Muscle layer of colon (tissue), 2 donors: ENCODE measurements around the gene TMEM179B.
"Not testable (repeated sequence)": the region's sequence is repeated elsewhere in the genome, so short reads cannot be mapped to it uniquely, and the experiment has no call there.

ENCODE experiments used
- H3K27ac ChIP-seq: one replicate; pipeline ENCODE4 v1.7.0; 2013; ENCODE audit warnings: low read depth, mild to moderate bottlenecking, low read length, moderate library complexity
- H3K27me3 ChIP-seq, 2 donors: one replicate each; pipeline ENCODE4 v1.7.0; 2013; ENCODE audit warnings: low read length in 2 of 2, mild to moderate bottlenecking in 2 of 2; ENCODE audit not compliant: insufficient read depth in 2 of 2, control insufficient read depth in 1 of 2
- H3K36me3 ChIP-seq: one replicate; pipeline ENCODE4 v1.7.0; 2013; ENCODE audit warnings: mild to moderate bottlenecking, low read length; ENCODE audit not compliant: insufficient read depth
- H3K4me1 ChIP-seq: one replicate; pipeline ENCODE4 v1.7.0; 2013; ENCODE audit warnings: mild to moderate bottlenecking, low read length; ENCODE audit not compliant: insufficient read depth
- H3K4me3 ChIP-seq, 2 donors: one replicate each; pipeline ENCODE4 v1.7.0; 2013; ENCODE audit warnings: low read length in 2 of 2, low read depth in 1 of 2, mild to moderate bottlenecking in 1 of 2, moderate library complexity in 1 of 2
- H3K9ac ChIP-seq: one replicate; pipeline ENCODE4 v1.7.0; 2013; ENCODE audit warnings: low read length
- H3K9me3 ChIP-seq: one replicate; pipeline ENCODE4 v1.7.0; 2013; ENCODE audit warnings: mild to moderate bottlenecking, low read length
- donor health status: abdominal sarcoma.
- donor health status: Adenocarcinoma of cecum.

Gene TMEM179B, protein sequence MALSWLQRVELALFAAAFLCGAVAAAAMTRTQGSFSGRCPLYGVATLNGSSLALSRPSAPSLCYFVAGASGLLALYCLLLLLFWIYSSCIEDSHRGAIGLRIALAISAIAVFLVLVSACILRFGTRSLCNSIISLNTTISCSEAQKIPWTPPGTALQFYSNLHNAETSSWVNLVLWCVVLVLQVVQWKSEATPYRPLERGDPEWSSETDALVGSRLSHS

DNA sequence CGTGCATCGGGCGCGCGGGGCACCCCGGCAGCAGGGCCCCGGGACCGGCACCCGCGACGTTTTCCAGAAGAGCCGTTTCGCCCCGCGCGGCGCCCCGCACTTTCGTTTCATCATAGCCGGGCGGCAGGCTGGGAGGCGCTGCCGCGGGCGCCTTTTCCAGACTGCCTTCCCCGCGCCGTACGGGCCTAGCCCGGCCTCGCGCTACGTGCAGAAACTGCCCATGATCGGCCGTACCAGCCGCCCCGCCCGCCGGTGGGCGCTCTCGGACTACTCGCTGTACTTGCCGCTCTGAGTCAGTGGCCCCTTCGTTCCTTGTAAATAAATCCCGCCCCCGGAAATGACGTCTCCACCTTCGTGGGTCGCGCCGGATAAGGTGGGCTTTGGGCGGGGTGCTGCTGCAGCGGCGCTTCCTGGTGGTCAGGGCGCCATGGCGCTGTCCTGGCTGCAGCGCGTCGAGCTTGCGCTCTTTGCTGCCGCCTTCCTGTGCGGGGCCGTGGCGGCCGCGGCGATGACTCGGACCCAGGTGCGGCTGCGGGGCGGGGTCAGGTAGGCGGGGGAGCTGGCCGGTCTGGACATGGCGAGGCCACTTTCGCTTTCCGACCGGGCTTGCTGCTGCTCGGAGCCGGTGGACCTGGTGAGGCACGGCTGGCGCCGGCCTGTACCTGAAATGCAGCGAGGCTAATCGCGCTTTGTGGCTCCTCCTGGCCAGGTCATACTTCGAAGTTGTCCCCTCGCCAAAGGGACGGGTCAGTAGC lies at the start of gene TMEM179B:
Gene TMEM179B, plus strand, starts transcription at position 398 of the 755 bp plus-strand sequence. Its CDS starts 30 bp downstream, at position 428.
- H3K27me3 ChIP-seq, result no peaks in the 10 kb centered on the region
- H3K9me3 ChIP-seq, result no peaks in the 10 kb centered on the region
- peaks cover 33% of the 10 kb centered on the region for H3K36me3 ChIP-seq

DNA sequence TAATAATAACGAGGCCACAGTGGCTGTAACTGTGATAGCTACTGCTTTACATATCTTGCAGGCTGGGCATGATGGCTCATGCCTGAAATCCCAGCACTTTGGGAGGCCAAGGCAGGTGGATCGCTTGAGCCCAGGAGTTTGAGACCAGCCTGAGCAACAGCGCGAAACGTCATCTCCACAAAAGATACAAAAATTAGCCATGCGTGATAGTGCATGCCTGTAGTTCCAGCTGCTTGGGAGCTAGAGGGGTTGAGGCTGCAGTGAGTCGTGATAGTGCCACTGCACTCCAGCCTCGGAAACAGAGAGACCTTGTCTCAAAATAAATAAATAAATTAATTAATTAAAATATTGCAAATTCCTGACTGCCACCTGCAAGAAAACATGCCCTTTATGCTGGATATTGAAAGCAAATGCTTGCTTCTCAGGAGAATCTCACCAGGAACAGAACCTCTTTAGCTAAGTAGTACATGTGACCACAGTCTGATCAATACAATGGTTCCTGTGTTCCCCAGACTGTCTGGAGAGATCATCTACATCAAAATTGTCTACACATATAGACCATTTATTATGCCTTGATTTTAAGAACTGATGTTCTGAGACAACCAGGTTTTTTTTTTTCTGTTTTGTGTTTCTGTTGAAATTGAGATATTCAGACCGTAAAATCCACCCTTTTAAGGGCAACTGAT lies 39.6 kb upstream of the TMEM179B start:
- Histone ChIP-seq H3K4me3 (no peak overlapping the region), H3K9ac (no peak overlapping the region), H3K27ac (no peak overlapping the region)

More for the DNA sequence above, at the start of gene TMEM179B:
- peak within 1 kb of the TSS; percentile 87 for H3K27ac ChIP-seq
- H3K9ac ChIP-seq, result peak within 1 kb of the TSS; percentile 97
- H3K4me3 ChIP-seq, result peak within 1 kb of the TSS; percentile 69 to 100
- H3K4me1 ChIP-seq, result peaks cover 27% of the 10 kb centered on the region

DNA sequence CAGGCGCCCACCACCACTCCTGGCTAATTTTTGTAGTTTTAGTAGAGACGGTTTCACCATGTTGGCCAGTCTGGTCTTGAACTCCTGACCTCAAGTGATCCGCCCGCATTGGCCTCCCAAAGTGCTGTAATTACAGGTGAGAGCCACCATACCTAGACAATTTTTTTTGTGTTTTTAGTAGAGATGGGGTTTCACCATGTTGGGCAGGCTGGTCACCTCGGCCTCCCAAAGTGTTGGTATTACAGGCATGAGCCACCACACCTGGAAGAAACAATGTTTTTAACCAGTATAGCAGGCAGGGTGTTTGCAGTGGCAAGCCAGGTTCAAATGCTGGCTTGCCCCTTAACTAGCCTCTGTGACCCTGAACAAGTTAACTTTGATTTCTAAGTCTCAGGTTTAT lies 37.3 kb upstream of the TMEM179B start:
- not testable (repeated sequence) for H3K9me3 ChIP-seq, H3K9ac ChIP-seq, H3K27me3 ChIP-seq, H3K27ac ChIP-seq, H3K4me3 ChIP-seq
- Histone ChIP-seq H3K4me1 (peaks cover 18% of the 10 kb centered on the region), H3K36me3 (peaks cover 21% of the 10 kb centered on the region)

More for the DNA sequence above, 39.6 kb upstream of the TMEM179B start:
- Histone ChIP-seq H3K36me3 (peaks cover 14% of the 10 kb centered on the region), H3K4me1 (peaks cover 8% of the 10 kb centered on the region), H3K9me3 (no peaks in the 10 kb centered on the region), H3K27me3 (no peaks in the 10 kb centered on the region)

DNA sequence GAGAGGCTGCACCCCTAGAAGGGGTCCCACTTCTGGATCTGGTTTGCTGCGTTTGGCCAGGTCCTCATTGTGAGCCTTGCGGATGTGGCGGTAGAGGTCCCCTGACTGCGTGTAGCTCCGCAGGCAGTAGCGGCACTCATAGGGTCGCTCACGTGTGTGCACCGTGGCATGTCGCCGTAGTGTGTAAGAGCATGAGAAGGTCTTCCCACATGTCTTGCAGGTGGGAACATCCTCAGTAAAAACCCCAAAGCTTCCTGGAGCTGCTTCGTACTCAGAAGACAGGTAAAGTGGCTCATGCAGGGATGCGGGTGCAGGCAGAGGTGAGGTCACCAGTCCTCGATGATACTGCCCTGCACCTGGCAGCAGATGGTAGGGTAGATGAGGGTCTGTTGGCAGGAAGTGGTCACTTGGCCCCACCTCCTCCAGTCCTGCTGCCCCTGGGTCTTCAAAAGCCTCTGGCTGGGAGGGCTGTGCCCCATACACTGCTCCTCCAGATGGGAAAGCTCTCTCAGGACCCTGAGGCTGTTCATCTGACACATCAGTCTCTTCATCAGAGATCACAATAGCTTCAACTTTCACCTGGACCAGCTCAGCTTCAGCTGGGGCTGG lies 34.9 kb upstream of the TMEM179B start:
- no peak overlapping the region for H3K9ac ChIP-seq
- peaks cover 18% of the 10 kb centered on the region for H3K4me1 ChIP-seq
- H3K4me3 ChIP-seq, result no peak overlapping the region
- H3K9me3 ChIP-seq, result no peaks in the 10 kb centered on the region
- no peaks in the 10 kb centered on the region for H3K27me3 ChIP-seq
- peaks cover 21% of the 10 kb centered on the region for H3K36me3 ChIP-seq
- H3K27ac ChIP-seq, result no peak overlapping the region

DNA sequence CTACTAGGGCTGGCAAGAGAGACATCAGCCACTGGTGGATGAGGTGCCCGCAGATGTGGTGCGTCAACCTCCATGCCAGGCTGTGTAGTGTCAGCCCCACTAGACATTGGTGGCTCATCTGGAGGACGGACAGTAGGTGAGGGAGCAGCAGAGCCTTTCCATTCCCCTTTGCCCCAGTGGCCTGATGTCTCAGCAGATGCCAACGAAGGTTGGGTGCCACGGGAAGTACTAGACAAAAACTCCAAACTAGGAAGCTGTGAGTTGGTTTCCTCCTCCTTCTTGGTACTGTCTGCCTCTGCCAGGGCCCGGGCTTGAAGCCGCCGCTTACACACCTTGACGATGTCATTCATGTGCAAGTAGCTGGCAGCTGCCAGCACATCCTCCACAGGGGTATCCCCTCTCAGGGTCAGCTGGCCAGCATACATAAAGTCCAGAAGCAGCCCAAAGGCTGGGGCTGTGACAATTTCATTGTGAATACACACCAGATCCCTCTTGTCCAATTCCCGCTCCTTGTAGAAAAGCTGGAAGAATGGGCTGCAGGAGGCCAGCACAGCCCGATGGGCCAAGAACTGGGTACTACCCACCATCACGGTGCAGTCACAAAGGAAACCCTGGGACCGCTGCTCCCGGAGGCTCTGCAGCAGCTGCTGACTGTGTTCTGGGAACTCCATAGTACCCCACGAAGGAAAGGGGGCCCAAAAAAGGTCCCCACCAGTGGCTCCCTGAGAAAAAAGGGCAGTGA lies 34.0 kb upstream of the TMEM179B start:
- Histone ChIP-seq H3K9ac (no peak overlapping the region), H3K4me3 (peak overlapping the region; percentile 78 to 92), H3K4me1 (peaks cover 18% of the 10 kb centered on the region), H3K27me3 (no peaks in the 10 kb centered on the region), H3K36me3 (peaks cover 21% of the 10 kb centered on the region), H3K9me3 (no peaks in the 10 kb centered on the region), H3K27ac (peak overlapping the region; percentile 94)

DNA sequence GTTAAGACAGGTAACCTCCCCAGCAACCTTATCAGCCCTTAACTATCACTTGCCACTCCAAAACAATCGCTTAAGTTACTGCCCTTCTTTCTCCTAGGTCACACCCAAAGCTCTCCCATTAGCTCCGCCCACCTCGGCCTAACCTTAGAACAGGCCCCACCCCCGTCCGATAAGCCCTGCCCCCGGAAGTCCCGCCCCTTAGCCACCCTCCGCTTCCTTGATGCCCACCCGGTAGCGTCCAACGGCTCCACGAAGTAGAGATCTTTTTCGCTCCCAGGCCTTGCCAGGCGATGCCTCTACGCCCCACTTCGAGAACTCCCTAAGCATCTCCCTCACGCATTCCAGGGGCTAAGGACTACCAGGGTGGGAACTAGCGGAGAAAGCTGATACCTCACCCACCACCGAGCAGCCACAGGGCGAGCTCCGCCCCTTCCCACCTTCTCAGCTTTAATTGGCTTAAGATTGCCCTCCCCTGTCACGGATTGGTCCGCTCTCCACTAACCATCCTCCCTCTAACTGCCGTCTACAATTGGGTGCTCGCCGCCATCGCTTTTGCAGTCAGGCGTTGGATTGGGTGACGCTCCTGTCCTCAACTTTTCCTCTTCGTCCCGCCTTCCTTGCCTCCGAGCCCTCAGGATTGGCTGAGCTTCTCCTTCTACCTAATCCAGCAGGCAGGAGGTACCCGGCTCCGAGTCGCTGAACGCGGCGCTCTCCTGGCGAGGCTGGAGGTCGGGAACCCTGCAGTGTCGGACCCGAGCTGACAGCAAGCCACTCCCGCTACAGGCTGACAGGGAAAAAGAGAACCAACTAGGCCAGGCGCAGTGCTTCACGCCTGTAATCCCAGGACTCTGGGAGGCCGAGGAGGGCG lies 33.2 kb upstream of the TMEM179B start, which contains the start of gene ZBTB3:
Gene ZBTB3, minus strand, starts transcription at position 425 of the 868 bp plus-strand sequence. CDS start 496 bp downstream, outside the sequence.
- Histone ChIP-seq H3K4me3 (peak within 1 kb of the TSS; percentile 78 to 92), H3K27ac (peak within 1 kb of the TSS; percentile 94), H3K4me1 (peaks cover 18% of the 10 kb centered on the region), H3K27me3 (no peaks in the 10 kb centered on the region), H3K36me3 (peaks cover 20% of the 10 kb centered on the region), H3K9ac (peak within 1 kb of the TSS; percentile 68), H3K9me3 (no peaks in the 10 kb centered on the region)

DNA sequence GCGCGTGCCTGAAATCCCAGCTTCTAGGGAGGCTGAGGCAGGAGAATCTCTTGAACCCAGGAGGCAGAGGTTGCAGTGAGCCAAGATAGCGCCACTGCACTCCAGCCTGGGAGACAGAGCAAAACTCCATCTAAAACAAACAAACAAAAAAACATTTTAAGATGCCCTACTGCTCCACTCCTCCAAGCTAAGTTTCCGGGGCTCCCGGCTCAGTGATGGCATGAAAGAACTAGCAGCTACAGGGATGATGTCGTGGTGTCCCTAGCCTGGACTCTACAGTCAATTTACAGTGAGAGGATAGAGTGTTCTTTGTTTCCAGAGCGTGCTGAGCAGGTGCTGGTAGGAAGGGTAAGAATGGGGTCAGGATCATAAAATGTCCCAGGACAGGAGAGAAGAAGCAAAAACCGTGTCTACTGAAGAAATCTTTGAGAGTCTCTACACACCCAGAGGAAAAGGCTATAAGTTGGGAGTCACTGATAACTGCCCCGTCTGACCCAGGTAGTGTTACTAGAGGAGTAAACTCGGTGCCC lies 32.1 kb upstream of the TMEM179B start:
- H3K27ac ChIP-seq, result no peak overlapping the region
- H3K4me3 ChIP-seq, result no peak overlapping the region
- peaks cover 15% of the 10 kb centered on the region for H3K36me3 ChIP-seq
- H3K27me3 ChIP-seq, result no peaks in the 10 kb centered on the region
- H3K9ac ChIP-seq, result peak overlapping the region; percentile 68
- H3K4me1 ChIP-seq, result peaks cover 18% of the 10 kb centered on the region
- no peaks in the 10 kb centered on the region for H3K9me3 ChIP-seq

DNA sequence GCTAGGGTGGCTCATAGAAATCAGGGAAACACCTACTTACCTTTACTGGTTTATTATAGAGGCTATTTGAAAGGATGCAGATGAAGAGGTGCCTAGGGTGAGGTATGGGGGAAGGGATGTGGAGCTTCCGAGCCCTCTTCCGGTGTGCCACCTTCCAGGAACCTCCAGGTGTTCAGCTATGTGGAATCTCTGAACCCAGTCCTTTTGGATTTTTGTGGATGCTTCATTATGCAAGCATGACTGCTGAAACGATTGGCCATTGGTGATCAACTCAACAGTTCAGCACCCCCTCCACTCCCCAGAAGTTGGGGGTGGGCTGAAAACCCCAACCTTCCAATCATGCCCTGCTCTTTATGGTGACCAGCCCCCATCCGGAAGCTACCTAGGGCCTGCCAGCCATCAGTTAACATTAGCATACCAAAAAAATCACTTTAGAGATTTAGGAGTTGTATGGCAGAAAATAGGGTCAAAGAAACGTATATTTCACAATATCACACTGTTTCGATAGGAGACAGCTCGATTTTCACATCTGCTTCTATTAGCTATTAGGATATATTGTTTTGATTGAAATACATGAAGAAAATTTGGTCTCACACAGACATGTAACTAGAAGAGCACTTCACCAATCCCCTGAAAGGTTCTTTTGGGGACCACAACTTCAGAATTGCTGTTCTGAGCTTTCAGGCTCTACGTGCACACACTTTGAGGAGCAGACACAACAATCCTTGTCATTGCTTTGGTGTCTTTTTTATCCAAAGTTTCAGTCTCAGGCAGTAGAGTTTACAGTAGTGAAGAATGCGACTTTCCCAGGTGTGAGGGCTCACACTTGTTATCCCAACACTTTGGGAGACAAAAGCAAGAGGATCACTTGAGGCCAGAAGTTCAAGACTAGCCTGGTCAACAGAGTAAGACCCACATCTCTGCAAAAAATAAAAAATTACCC lies 29.1 kb upstream of the TMEM179B start:
- Histone ChIP-seq H3K9ac (no peak overlapping the region), H3K27ac (no peak overlapping the region), H3K27me3 (no peaks in the 10 kb centered on the region), H3K4me3 (no peak overlapping the region), H3K9me3 (no peaks in the 10 kb centered on the region), H3K36me3 (peaks cover 2% of the 10 kb centered on the region), H3K4me1 (peaks cover 16% of the 10 kb centered on the region)

DNA sequence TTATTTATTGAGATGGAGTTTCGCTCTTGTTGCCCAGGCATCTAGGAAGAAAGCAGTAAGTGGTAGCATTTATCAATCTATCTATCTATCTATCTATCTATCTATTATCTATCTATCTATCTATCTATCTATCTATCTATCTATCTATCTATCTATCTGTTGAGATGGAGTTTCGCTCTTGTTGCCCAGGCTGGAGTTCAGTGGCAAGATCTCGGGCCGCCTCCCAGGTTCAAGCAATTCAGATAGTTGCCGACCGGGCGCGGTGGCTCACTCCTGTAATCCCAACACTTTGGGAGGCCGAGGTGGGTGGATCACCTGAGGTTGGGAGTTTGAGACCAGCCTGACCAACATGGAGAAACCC lies 26.4 kb upstream of the TMEM179B start:
- not testable (repeated sequence) for H3K36me3 ChIP-seq, H3K9ac ChIP-seq, H3K9me3 ChIP-seq, H3K4me3 ChIP-seq, H3K27ac ChIP-seq, H3K27me3 ChIP-seq
- H3K4me1 ChIP-seq, result peaks cover 11% of the 10 kb centered on the region
